Right lung (tissue), 5 donors: ENCODE results near the gene ZBTB2. TPM values are rescaled to one million over a fixed set of nuclear protein-coding genes. Genes with fewer than 3 reads are reported as not detected.
"Not testable (repeated sequence)": the region's sequence is repeated elsewhere in the genome, so short reads cannot be mapped to it uniquely, and the experiment has no call there.

Source experiments
- DNase-seq, 2 donors: peaks; one replicate each; pipeline ENCODE4 v3.0.0-alpha.2; 2013
- polyA plus RNA-seq, 5 donors: library from polyadenylated mRNA; unstranded; fragments of 120-200 nt; gene quantifications; one replicate each; pipeline versions ENCODE4 v1.2.1 to v1.2.3, GENCODE V29; 2013; ENCODE audit warnings: inconsistent platforms in 1 of 5, low replicate concordance in 1 of 5; ENCODE audit not compliant: insufficient read length in 5 of 5, insufficient read depth in 1 of 5

The ZBTB2 gene
- polyA plus RNA-seq, 5 donors, result 15.2 to 18.3 (median 16.7) TPM

- DNase-seq, result no peak
Observed at GRCh38 chr6:151374036-151374683, 17.2 kb downstream of the ZBTB2 start.

- no peak for DNase-seq
Observed at GRCh38 chr6:151372164-151372563, 19.2 kb downstream of the ZBTB2 start.

- no peak for DNase-seq
Observed at GRCh38 chr6:151370509-151371078, 20.8 kb downstream of the ZBTB2 start.

GRCh38 chr6:151365233-151365632 is 26.1 kb downstream of the ZBTB2 start:
- no peak for DNase-seq

GRCh38 chr6:151359486-151359885 is 31.9 kb downstream of the ZBTB2 start:
- DNase-seq, result no peak

GRCh38 chr6:151358475-151358874 is 32.9 kb downstream of the ZBTB2 start:
- DNase-seq, result no peak

- DNase-seq, result no peak
Observed at GRCh38 chr6:151357758-151358436, 33.5 kb downstream of the ZBTB2 start.

- not testable (repeated sequence) for DNase-seq
Observed at GRCh38 chr6:151356983-151357382, 34.4 kb downstream of the ZBTB2 start.

- no peak for DNase-seq
Observed at GRCh38 chr6:151353795-151354194, 37.6 kb downstream of the ZBTB2 start.

- no peak for DNase-seq
Observed at GRCh38 chr6:151352410-151353396, 38.7 kb downstream of the ZBTB2 start.

- no peak for DNase-seq
Observed at GRCh38 chr6:151351731-151352130, 39.6 kb downstream of the ZBTB2 start.

GRCh38 chr6:151351146-151351700 is 40.1 kb downstream of the ZBTB2 start:
- DNase-seq, result no peak

- no peak for DNase-seq
Observed at GRCh38 chr6:151350442-151351145, 40.8 kb downstream of the ZBTB2 start.

- DNase-seq, result no peak
Observed at GRCh38 chr6:151349651-151350270, 41.6 kb downstream of the ZBTB2 start.

GRCh38 chr6:151342750-151343149 is 48.6 kb downstream of the ZBTB2 start:
- not testable (repeated sequence) for DNase-seq

- no peak for DNase-seq
Observed at GRCh38 chr6:151341476-151342195, 49.7 kb downstream of the ZBTB2 start.

GRCh38 chr6:151340219-151340978 is 51.0 kb downstream of the ZBTB2 start:
- DNase-seq, result peak; percentile 52 to 55

- DNase-seq, result no peak
Observed at GRCh38 chr6:151339369-151339768, 52.0 kb downstream of the ZBTB2 start.

GRCh38 chr6:151338651-151339200 is 52.6 kb downstream of the ZBTB2 start:
- no peak for DNase-seq
